HG02678 (cell line): ENCODE measurements around the gene MT3.
"Not testable (repeated sequence)": the region's sequence is repeated elsewhere in the genome, so short reads cannot be mapped to it uniquely, and the experiment has no call there.

Experiments
- ATAC-seq: cut with Tn5 transposase; IDR thresholded peaks from one replicate; pipeline ENCODE4 v1.9.1; 2021; ENCODE audit warnings: mild to moderate bottlenecking, moderate library complexity; ENCODE audit not compliant: unreplicated experiment

Gene MT3

DNA sequence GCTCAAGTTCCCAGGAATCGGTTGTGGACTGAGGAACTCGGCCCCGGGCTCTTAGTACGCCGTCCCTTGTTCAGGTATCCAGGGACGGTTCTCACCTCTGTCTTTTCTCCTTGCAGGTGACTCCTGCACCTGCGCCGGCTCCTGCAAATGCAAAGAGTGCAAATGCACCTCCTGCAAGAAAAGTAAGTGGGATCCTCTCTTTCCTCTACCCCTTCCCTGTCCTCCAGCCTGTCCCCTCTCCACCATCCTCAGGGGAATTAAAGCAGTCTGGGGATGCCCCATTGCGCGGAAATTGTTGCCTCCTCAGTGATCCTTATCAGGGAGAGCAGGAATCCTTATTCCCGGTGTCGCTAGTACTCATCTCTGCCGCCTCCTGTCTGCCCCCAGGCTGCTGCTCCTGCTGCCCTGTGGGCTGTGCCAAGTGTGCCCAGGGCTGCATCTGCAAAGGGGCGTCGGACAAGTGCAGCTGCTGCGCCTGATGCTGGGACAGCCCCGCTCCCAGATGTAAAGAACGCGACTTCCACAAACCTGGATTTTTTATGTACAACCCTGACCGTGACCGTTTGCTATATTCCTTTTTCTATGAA is 19.6 kb downstream of the MT3 start:
- no peak for ATAC-seq

DNA sequence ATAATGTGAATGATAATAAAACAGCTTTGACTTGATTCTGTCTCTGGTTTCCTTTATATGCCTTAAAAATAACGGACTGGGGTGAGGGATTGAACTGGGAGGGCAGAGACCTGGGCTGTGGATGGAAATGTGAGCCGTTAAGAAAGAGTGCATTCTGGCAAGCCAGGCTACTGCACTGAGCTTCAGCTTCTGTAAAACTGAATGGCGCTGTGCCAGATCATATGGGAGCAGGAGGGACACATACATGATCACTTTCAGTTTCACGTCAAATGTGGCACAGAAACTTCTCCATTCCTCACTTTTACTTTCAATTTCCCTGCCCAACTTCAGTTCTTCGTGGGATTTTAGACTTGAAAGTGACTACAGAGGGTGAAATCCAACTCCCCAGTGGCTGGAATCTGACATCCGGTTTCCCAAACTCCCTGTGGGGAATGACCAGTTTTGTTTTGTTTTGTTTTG is 20.2 kb downstream of the MT3 start:
- ATAC-seq, result no peak

DNA sequence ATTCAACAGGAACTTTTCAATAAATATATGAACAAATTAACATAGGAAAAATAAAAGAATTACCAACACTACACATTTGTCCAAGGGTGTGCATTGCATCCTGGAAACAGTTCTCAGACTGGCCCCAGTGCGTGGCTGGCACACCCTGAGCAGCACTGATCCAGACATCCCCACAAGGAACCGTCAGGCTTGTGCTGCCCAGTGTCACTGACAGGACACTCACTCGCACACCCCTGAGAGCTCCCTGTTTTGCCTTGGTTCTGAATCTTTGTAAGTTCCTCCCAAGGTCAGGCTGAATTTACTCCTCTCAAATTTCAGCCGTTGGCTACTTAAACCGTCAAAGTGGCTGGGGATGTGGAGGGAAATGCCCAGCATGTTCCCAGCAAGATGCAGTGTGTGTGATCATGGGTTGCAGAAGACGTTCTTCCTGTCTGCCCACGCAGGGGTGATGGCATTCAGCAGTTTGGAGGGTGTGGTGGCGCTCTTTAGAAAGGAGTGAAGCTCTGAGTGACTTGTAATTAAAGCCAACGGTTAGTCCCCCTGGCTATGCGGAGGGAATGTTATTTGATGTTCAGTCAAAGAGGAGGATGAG is 20.8 kb downstream of the MT3 start:
- no peak for ATAC-seq

DNA sequence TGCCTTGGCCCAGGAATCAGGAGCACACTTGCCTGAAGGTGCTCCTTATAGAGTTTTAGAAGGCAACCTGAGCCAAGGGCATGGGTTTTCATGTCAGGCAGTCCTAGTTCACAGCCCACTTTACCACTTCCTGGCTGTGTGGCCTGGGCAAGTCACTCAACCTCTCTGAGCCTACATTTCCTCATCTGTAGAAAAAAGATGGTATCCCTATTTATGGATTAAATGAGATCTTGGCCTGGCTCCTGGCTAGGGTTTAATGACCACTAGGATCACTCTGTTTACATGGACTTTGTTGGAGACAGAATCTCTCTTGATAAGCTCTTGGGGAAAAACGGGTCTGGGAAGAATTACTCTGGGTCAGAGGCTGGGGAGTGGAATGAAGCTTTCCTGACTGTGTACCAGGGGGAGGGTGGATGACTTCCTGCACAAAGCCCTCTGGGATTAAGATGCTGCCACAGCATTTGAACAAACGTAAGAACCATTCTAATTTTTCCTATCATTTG is 21.3 kb downstream of the MT3 start:
- ATAC-seq, result no peak

DNA sequence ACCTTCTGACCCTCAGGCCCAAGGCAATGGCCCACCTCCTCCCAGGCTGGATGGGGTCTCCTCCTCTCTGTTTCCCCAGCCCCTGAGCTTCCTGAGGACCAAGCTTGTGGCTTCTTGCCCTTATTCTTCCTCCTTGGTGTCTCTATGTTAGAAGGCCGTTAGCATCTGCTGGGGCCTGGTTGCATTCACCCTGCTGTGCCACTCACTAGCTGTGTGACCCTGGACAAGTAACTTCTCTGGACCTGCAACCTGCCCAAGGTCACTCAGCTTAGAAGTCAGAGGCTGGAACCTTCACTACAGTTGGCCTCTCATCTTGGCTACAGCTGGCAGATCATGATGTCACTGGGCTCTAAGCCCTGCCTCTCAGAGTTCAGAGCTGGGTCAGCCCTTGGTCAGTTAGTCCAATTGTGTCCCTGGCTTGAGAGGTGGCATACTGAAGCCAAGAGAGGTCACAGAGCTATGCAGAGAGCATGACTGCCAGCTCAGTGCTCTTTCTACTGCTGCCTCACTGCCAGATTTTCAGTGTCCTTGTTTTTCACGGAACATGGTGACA is 22.0 kb downstream of the MT3 start:
- ATAC-seq, result no peak

DNA sequence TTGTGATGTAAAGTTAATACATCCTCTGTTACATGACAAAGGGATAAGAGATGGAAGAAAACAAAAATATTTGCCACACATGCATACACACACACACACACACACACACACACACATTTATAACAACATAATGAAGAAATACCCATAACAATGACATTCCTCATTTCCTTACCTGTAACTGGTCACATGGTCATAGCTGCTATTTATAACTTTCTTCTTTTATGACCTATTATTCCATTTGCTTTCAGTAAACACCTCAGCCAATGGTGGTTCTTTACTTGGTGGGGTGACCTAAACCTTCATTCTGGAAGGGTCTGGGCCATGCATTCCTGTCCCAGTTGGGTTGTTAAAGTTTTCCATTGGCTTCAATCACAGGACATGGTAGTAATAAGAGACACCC is 24.4 kb downstream of the MT3 start:
- ATAC-seq, result no peak

DNA sequence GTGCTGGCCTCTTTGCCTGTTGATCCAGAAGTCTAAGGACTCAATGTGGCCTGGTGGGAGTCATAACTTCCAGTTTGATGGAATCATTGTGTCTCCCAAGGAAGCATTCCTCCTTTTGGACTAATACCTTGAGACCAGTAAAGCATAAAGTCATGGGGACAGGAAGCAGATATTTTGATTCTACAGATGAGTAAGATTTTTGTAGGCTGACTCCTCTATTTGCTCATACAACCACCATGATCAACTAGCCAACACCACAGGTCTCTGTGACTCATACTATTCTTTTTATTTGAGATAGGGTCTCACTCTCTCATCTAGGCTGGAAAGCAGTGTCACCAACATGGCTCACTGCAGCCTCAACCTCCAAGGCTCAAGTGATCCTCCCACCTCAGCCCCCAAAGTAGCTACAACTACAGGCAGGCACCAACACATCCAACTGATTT is 25.2 kb downstream of the MT3 start:
- no peak for ATAC-seq

DNA sequence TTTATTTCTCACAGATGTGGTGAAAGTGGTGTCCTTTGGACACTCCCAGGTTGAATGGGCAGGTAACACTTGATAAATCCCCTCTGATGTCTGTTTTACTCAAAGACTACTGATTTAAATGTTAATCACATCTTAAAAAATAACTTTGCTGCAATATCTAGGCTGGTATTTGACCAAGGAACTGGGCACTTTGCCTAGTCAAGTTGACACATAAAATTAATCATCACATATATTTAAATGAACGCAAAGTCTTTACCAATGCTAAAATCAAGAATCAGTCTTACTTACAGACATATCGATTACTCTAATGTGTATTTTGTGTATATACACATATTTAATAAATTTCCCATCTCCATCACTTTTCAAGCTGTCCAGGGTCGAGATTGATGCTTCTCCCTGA is 26.0 kb downstream of the MT3 start:
- ATAC-seq, result no peak

DNA sequence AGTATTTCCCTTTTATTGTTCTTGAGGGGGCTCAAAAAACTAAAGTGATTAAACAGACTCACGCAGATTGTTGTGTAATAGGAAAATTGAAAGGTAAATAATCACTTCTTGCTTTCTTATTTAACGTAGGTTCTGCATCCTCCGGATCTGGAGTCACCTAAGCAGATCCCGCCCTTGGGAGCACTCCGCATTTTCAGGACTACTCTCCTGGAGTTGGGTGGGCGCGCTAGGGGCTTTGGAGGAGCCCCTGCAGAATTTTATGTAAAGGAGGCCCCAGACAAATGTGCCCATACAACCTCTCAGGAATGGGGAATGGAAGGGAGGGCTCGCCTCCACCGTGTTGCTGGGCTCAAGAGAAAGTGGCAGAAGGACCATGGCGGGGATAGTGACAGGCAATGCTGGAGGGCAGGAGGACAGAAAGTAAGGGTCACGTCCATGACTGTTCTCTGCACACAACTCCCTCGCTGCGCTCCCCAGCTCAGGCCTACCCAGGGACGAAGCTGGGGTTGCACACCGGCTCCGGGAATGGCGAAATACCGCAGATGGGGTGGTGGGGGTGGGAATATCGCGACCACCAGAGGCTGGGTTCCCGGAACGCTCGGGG is 27.4 kb downstream of the MT3 start:
- no peak for ATAC-seq

DNA sequence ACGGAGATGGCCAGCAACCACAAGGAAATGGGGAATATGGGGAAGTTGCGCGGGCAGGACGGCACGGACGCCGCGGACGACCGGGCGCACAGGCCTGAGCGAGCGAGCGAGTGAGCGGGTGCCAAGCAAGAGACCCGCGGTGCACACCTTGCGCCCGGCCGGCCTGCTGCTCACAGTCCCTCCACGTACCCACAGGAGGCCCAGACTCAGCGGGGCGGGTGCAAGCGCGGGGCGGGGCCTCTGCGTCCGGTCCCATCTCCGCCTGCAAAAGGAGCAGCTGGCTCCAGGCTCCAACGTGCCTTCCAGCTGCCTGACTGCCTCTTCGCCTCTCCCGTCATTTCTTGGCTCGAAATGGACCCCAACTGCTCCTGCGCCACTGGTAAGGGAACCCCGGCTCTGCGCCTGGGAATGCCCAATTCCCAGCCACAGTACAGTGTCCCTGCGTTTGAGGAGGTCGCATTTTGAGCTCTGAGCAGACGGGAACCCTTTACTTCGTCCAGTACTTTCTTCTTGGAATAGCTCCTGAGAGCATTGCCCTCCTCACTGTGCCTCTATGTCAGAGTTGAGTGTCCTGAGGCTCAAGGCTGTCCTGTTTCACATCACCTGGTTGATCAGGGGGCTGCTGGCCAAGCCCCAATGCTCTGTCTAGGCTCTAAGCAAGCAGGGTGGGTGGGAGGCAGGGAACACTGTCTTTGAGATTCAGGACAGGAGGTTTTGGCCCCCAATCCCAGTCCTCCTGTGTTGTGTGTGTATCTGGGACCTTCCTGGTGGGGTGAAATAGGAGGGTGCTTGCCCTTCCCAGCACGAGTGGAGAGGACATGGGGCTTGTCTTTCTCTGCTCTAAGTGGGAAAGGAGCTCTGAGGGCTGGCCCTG is 28.1 kb downstream of the MT3 start:
- ATAC-seq, result peak; percentile 69

DNA sequence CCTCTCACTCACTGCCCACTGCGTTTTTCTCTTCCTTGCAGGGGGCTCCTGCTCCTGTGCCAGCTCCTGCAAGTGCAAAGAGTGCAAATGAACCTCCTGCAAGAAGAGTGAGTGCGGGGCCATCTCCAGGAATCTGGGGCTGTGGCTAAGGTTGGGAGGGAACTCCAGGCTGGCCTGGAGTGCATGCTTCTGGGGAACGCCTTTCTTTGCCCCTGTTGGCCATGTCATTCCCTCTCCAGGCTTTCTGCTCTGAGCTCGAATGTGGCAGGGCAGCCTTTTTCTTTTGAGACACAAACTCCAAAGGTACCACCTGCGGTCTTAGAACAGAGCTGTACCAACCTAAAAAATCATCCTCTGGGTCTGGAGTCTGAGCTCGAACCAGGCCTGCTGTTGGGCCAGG is 28.8 kb downstream of the MT3 start:
- ATAC-seq, result no peak

DNA sequence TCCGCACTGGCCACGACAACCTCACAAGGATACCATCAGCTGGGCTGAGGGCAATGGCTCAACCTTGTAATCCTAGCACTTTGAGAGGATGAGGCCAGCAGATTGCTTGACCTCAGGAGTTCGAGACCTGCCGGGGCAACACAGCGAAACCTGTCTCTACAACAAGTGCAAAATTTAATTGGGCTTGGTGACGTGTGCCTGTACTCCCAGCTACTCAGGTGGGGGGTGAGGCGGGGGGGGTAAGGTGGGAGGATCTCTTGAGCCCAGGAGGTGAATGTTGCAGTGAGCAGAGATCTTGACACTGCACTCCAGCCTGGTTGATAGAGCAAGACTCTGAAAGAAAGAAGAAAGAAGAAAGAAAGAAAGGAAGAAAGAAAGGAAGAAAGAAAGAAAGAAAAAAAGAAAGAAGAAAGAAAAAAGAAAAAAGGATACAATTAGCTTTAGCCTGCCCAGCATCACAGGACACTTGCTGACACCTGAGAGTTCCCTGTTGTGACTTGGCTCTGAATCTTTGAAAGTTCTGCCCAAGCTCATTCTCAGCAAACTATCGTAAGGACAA is 31.1 kb downstream of the MT3 start:
- ATAC-seq, result no peak

DNA sequence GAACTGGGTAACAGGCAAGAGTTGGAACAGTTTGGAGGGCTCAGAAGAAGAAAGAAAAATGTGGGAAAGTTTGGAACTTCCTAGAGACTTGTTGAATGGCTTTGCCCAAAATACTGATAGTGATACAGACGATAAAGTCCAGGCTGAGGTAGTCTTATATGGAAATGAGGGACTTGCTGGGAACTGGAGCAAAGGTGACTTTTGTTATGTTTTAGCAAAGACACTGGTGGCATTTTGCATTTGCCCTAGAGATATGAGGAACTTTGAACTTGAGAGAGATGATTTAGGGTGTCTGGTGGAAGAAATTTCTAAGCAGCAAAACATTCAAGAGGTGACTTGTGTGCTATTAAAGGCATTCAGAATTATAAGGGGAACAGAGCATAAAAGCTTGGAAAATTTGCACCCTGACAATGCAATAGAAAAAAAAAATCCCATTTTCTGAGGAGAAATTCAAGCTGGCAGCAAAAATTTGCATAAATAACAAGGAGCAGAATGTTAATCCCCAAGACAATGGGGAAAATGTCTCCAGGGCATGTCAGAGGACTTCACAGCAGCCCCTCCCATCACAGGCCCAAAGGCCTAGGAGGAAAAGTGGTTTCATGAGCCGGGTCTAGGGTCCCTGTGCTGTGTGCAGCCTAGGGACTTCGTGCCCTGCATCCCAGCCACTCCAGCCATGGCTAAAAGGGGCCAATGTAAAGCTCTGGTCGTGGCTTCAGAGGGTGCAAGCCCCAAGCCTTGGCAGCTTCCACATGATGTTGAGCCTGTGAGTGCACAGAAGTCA is 32.5 kb downstream of the MT3 start:
- ATAC-seq, result not testable (repeated sequence)

DNA sequence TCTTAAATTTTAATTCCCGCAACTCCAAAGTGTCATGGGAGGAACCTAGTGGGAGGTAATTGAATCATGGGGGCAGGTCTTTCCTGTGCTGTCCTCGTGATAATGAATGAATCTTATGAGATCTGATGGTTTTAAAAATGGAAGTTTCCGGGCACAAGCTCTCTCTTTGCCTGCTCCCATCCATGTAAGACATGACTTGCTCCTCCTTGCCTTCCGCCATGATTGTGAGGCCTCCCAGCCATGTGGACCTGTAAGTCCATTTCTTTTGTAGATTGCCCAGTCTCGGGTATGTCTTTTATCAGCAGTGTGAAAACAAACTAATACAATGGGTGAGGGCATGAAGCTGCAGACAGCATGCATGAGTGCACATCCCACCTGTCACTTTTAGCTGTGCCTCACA is 33.9 kb downstream of the MT3 start:
- ATAC-seq, result not testable (repeated sequence)

DNA sequence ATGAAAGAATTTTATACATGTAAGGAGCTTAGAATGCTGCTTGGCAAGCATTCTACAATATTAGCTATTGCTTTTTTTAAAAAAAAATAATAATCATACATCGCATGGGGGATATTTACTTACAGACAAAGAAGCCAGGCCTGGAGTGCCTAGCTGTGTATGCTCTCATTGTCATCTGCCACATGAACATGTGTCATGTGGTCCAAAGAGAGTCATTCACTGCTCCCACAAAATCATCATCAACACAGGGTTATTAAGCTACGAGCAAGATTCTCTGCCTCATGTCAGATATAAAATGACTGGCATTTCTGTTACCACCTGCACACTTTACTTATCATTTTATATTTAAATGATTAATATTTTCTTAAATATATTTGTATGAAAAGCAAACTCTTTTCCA is 34.3 kb downstream of the MT3 start:
- no peak for ATAC-seq

DNA sequence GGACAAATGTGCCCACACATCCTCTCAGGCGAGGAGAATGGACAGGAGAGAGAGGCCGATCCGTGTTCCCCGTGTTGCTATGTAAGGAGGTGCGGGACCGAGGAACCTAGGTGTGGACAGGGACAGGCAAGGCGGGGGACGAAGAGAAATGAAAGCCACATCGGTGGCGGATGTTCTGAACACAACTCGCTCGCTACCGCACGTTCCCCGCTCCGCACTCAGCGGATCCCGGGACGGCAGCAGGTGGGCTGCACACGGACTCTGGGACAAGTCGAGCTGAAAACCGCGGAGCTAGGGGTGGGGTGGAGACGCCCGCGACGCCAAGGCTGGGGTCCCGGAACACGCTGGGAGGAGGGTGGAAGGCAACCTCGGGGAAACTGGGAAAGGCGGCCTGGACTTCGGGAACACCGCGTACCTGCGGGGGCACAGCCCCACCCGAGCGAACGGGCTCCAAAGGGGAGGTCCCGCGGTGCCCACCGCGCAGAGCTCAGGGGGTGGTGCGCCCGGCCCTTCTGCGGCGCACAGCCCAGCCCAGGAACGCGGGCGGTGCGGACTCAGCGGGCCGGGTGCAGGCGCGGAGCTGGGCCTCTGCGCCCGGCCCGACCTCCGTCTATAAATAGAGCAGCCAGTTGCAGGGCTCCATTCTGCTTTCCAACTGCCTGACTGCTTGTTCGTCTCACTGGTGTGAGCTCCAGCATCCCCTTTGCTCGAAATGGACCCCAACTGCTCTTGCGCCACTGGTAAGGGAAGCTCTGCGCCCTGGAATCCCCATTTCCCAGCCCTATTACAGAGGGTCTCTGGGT is 36.0 kb downstream of the MT3 start, which contains the start of gene MT1E:
Gene MT1E (plus strand): TSS at position 642 of the 803 bp plus-strand sequence. CDS start 71 bp downstream, at position 713.
- peak; percentile 55 for ATAC-seq

DNA sequence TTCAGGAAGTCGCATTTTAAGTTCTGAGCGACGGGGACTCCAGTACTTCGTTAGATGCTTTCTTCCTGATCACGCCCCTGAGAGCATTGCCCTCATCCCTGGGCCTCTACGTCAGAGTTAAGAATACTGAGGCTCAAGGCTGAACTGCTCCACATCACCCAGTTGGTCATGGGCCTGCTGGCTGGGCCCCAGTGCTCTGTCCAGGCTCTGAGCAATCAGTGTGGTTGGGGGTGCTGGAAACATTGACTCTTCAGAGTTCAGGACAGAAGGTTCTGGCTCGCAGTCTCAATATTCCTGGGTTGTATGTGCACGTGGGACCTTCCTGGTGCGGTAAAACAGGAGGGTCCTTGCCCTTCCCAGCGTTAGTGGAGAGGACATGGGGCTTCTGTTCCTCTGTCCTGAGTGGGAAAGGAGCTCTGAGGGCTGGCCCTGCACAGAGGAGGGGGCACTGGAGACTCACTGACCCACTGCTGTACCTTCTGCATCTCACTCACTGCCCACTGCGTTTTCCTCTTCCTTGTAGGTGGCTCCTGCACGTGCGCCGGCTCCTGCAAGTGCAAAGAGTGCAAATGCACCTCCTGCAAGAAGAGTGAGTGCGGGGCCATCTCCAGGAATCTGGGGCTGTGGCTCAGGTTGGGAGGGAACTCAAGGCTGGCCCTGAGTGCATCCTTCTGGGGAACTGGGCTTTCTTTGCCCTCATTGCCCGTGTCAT is 36.8 kb downstream of the MT3 start:
- ATAC-seq, result no peak

DNA sequence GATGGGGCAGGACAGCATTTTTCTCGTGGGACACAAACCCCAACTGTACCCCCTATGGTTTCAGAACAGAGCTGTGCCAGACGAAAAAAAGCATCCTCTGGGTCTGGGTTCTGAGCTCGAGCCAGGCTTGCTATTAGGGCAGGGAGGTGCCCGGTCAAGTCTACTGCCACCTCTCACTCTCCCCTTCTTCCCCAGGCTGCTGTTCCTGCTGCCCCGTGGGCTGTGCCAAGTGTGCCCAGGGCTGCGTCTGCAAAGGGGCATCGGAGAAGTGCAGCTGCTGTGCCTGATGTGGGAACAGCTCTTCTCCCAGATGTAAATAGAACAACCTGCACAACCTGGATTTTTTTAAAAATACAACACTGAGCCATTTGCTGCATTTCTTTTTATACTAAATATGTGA is 37.4 kb downstream of the MT3 start:
- no peak for ATAC-seq
